ENCODE data around the gene OSBPL9.
"Not testable (repeated sequence)": the region's sequence is repeated elsewhere in the genome, so short reads cannot be mapped to it uniquely, and the experiment has no call there.

Gene OSBPL9

DNA sequence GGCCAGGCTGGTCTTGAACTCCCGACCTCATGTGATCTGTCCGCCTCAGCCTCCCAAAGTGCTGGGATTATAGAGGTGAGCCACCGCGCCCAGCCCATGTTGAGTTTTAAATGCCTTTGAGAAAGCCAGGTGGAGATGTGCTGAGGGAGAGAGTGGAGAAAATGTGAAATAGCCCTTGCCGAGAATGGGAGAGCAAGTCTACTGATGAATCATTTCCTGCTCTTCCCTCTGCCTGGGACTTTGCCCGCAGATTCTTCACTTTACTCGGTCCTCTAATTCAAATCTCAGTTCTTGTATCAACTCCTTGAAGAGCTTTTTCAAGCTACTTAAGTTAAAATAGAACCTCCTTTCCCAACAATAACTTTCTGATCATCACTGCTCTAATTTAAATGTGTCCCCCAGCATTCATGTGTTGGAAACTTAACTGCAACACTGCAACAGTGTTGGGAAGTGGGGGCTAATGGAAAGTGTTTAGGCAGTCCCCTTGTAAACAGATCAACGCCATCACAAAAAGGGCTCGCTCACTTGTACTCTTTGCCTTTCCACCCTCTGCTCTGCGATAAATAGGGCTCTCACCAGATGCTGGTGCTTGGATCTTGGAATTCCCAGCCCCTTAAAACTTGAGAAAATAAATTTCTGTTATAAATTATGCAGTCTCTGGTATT, 27.8 kb downstream of the OSBPL9 start:
- H3K27me3 ChIP-seq (replicated peaks; ENCODE audit: insufficient read depth, low read length), result no peaks in the 10 kb centered on the region
- H3K27ac ChIP-seq (ENCODE audit: low read length), result no peak overlapping the region
- no peak overlapping the region for H3K4me3 ChIP-seq (ENCODE audit: low read length)
- H3F3A ChIP-seq (ENCODE audit: insufficient read depth, low read length), result no peaks in the 10 kb centered on the region
- no peaks in the 10 kb centered on the region for H3K36me3 ChIP-seq (replicated peaks; ENCODE audit: insufficient read depth, low read length)
- TF ChIP-seq EZH2 (optimal IDR thresholded peaks at IDR 0.05; ENCODE audit: low read depth, low read length) (no peak), EZH2phosphoT487 (IDR thresholded peaks at IDR 0.05; ENCODE audit: low read length) (no peak)
- TF ChIP-seq, protein P1, sequence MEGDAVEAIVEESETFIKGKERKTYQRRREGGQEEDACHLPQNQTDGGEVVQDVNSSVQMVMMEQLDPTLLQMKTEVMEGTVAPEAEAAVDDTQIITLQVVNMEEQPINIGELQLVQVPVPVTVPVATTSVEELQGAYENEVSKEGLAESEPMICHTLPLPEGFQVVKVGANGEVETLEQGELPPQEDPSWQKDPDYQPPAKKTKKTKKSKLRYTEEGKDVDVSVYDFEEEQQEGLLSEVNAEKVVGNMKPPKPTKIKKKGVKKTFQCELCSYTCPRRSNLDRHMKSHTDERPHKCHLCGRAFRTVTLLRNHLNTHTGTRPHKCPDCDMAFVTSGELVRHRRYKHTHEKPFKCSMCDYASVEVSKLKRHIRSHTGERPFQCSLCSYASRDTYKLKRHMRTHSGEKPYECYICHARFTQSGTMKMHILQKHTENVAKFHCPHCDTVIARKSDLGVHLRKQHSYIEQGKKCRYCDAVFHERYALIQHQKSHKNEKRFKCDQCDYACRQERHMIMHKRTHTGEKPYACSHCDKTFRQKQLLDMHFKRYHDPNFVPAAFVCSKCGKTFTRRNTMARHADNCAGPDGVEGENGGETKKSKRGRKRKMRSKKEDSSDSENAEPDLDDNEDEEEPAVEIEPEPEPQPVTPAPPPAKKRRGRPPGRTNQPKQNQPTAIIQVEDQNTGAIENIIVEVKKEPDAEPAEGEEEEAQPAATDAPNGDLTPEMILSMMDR (IDR thresholded peaks at IDR 0.05; ENCODE audit: low read length), result no peak
- no peak overlapping the region for H3K9ac ChIP-seq (ENCODE audit: low read length)
- no peaks in the 10 kb centered on the region for H4K20me1 ChIP-seq (ENCODE audit: insufficient read depth, low read length)
- H3K9me2 ChIP-seq (replicated peaks; ENCODE audit: insufficient read depth, low read length), result no peaks in the 10 kb centered on the region
- no peak overlapping the region for H2AFZ ChIP-seq (ENCODE audit: low read length)
- 0 out of 2 replicates have a peak, but pooled peaks cover 4% of the 10 kb centered on the region for H3K4me1 ChIP-seq (ENCODE audit: low read length)
- no peak overlapping the region for H3K4me2 ChIP-seq (ENCODE audit: low read depth, low read length)
- H3K79me2 ChIP-seq (ENCODE audit: low read length), result peaks cover 30% of the 10 kb centered on the region
- H3K9me3 ChIP-seq (replicated peaks; ENCODE audit: insufficient read depth, low read length), result no peaks in the 10 kb centered on the region
- no peak for DNase-seq

DNA sequence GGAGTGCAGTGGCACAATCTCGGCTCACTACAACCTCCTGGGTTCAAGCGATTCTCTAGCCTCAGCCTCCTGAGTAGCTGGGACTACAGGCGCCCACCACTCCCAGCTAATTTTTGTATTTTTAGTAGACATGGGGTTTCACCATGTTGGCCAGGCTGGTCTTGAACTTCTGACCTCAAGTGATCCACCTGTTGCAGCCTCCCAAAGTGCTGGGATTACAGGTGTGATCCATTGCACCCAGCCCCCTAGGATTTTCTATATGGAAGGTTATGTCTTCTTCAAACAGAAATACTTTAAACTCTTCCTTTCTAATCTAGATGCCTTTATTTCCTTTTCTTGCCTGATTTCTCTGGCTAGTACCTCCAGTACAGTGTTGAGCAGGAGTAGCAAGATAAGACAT, 29.7 kb downstream of the OSBPL9 start:
- not testable (repeated sequence) for H2AFZ ChIP-seq (ENCODE audit: low read length)

DNA sequence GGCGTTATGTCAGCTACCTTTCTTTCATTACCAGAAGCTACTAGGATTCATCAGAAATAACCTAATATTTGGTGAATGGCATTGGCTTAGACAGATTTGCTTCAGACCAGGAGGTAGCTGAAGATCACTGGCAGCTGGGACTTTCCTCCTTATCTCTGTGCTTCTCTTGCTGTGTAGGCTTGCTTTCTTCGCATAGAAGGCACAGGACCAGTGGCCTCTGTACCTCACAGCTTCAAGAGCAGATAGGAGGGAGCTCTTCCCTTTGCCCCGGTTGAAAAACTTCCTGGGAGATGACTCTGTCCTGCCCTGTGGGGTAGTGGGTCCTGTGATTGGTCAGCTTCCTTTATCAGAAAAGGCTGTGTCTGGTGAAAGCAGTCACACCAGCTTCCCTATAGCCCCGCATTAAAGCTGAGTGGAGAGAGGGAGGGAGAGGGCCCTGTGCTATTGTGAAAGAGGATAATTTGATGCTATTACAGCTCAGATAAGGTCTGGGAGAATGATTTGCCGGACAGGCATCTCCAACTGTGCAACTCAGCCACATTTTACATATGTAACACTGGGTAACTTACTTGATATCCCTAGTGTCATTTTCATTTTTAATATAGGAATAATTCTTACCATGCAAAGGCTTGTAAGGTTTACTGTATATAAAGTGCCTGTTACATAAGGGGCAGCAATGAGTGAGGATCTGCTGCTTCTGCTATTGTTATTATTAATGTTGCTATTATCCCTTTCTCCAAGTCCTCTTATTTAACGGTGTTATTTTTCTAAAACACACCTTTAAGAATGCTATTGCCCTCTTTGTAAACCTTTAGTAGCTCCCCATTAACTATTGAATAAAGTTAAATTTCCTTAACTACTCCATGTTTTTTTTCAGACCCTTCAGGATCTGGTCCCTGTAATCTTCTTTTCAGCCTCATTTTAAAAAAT, 31.6 kb downstream of the OSBPL9 start:
- no peak overlapping the region for H3K9ac ChIP-seq (ENCODE audit: low read length)
- no peak overlapping the region for H2AFZ ChIP-seq (ENCODE audit: low read length)
- no peak overlapping the region for H3K4me2 ChIP-seq (ENCODE audit: low read depth, low read length)

More for the DNA sequence above, 29.7 kb downstream of the OSBPL9 start:
- H3K27ac ChIP-seq (ENCODE audit: low read length); H3K9me3 ChIP-seq (replicated peaks; ENCODE audit: insufficient read depth, low read length); H3K9ac ChIP-seq (ENCODE audit: low read length); H3K36me3 ChIP-seq (replicated peaks; ENCODE audit: insufficient read depth, low read length); DNase-seq; H3K27me3 ChIP-seq (replicated peaks; ENCODE audit: insufficient read depth, low read length); H4K20me1 ChIP-seq (ENCODE audit: insufficient read depth, low read length); H3K4me1 ChIP-seq (ENCODE audit: low read length); H3K9me2 ChIP-seq (replicated peaks; ENCODE audit: insufficient read depth, low read length); H3K4me3 ChIP-seq (ENCODE audit: low read length); H3F3A ChIP-seq (ENCODE audit: insufficient read depth, low read length); H3K4me2 ChIP-seq (ENCODE audit: low read depth, low read length): not testable (repeated sequence)
- H3K79me2 ChIP-seq (ENCODE audit: low read length), result peaks cover 32% of the 10 kb centered on the region

DNA sequence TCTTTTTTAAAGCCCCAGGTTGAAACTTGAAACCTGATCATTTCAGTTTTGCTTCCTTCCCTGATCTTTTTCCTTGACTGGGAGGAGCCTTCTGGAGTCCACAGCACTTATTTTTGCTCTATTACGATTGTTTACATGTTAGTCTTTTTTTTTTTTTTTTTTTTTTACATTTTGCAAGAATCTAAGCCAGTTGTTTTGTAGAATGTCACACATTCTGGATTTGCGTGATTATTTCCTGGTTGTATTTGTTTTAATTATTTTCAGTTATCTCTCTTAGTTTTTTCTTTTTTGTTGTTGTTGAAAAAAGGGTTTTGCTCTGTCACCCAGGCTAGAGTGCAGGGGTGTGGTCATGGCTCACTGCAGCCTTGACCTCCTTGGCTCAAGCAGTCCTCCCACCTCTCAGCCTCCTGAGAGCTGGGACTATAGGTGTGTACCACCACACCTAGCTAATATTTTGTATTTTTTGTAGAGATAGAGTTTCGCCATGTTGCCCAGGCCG, 32.8 kb downstream of the OSBPL9 start:
- no peaks in the 10 kb centered on the region for H4K20me1 ChIP-seq (ENCODE audit: insufficient read depth, low read length)
- H3K9me3 ChIP-seq (replicated peaks; ENCODE audit: insufficient read depth, low read length), result no peaks in the 10 kb centered on the region
- H3K4me3 ChIP-seq (ENCODE audit: low read length), result no peak overlapping the region
- no peak for TF ChIP-seq EZH2phosphoT487 (IDR thresholded peaks at IDR 0.05; ENCODE audit: low read length)
- no peak overlapping the region for H3K4me2 ChIP-seq (ENCODE audit: low read depth, low read length)
- no peaks in the 10 kb centered on the region for H3K9me2 ChIP-seq (replicated peaks; ENCODE audit: insufficient read depth, low read length)
- no peak for DNase-seq
- H3K9ac ChIP-seq (ENCODE audit: low read length), result no peak overlapping the region
- no peaks in the 10 kb centered on the region for H3K27me3 ChIP-seq (replicated peaks; ENCODE audit: insufficient read depth, low read length)
- no peaks in the 10 kb centered on the region for H3K36me3 ChIP-seq (replicated peaks; ENCODE audit: insufficient read depth, low read length)
- H3F3A ChIP-seq (ENCODE audit: insufficient read depth, low read length), result no peaks in the 10 kb centered on the region
- H3K79me2 ChIP-seq (ENCODE audit: low read length), result peaks cover 25% of the 10 kb centered on the region
- H3K4me1 ChIP-seq (ENCODE audit: low read length), result peaks cover 9% of the 10 kb centered on the region; the same call in 1 of the 2 replicates
- no peak overlapping the region for H2AFZ ChIP-seq (ENCODE audit: low read length)
- no peak overlapping the region for H3K27ac ChIP-seq (ENCODE audit: low read length)

More for the DNA sequence above, 31.6 kb downstream of the OSBPL9 start:
- Histone ChIP-seq H3K9me3 (replicated peaks; ENCODE audit: insufficient read depth, low read length) (no peaks in the 10 kb centered on the region), H3K27me3 (replicated peaks; ENCODE audit: insufficient read depth, low read length) (no peaks in the 10 kb centered on the region), H3K27ac (ENCODE audit: low read length) (no peak overlapping the region), H3F3A (ENCODE audit: insufficient read depth, low read length) (no peaks in the 10 kb centered on the region), H3K9me2 (replicated peaks; ENCODE audit: insufficient read depth, low read length) (no peaks in the 10 kb centered on the region), H3K4me3 (ENCODE audit: low read length) (no peak overlapping the region), H3K4me1 (ENCODE audit: low read length) (peaks cover 9% of the 10 kb centered on the region; the same call in 1 of the 2 replicates), H3K36me3 (replicated peaks; ENCODE audit: insufficient read depth, low read length) (no peaks in the 10 kb centered on the region), H4K20me1 (ENCODE audit: insufficient read depth, low read length) (no peaks in the 10 kb centered on the region), H3K79me2 (ENCODE audit: low read length) (peaks cover 26% of the 10 kb centered on the region)
- DNase-seq, result no peak
- no peak for TF ChIP-seq EZH2 (optimal IDR thresholded peaks at IDR 0.05; ENCODE audit: low read depth, low read length)

All from MM.1S (cell line).